ENCODE results near the gene PTGDR2.
A peak's percentile ranks its signal among the peaks of the same experiment; 100 is the strongest.

PTGDR2 gene

DNA sequence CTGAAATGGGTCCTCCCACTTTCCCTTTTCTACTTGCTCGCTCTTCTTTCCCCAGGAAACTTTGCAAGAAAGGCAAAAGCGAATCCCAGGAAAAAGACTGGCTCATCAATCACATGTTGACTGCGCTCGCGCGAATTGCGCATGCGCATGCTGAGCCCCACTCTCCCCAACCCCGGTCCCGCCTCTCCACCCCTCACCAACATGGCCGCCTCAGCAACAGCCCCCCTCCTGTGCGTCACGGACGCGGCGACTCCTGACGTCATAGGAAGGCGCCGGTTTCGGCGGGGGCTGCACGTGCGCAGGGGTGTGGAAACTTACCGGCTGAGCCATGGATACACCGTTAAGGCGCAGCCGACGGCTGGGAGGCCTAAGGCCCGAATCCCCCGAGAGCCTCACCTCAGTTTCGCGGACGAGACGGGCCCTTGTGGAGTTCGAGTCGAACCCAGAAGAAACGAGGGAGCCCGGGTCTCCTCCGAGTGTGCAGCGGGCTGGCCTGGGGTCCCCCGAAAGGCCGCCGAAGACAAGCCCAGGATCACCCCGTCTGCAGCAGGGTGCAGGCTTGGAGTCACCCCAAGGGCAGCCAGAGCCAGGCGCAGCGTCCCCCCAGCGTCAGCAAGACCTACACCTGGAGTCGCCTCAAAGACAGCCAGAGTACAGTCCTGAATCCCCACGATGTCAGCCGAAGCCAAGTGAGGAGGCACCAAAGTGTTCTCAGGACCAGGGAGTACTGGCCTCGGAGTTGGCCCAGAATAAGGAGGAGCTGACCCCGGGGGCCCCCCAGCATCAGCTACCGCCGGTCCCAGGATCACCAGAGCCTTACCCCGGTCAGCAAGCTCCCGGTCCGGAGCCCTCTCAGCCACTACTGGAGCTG, 13.7 kb downstream of the PTGDR2 start, which contains the start of gene CCDC86:
Gene CCDC86 (plus strand): TSS at position 317 of the 871 bp plus-strand sequence. CDS start 12 bp downstream, at position 329.
- Histone ChIP-seq H3K79me2 (ENCODE audit: low read length) (peaks cover 60% of the 10 kb centered on the region), H3K9me3 (ENCODE audit: insufficient read depth, low read length) (no peaks in the 10 kb centered on the region), H3K27ac (ENCODE audit: low read length) (peak within 1 kb of the TSS; percentile 43), H3K4me3 (ENCODE audit: low read length) (peak within 1 kb of the TSS; percentile 84), H3K4me1 (ENCODE audit: low read length) (peaks cover 54% of the 10 kb centered on the region), H3K36me3 (replicated peaks; ENCODE audit: low read depth, low read length) (peaks cover 28% of the 10 kb centered on the region), H2AFZ (ENCODE audit: low read depth, low read length) (peak within 1 kb of the TSS; percentile 64), H3K4me2 (ENCODE audit: low read length) (peak within 1 kb of the TSS; percentile 92), H3K9ac (ENCODE audit: low read length) (peak within 1 kb of the TSS; percentile 85), H4K20me1 (ENCODE audit: insufficient read depth, low read length) (peaks cover 15% of the 10 kb centered on the region), H3K27me3 (ENCODE audit: low read depth, low read length) (no peaks in the 10 kb centered on the region)
- TF ChIP-seq, protein P1, sequence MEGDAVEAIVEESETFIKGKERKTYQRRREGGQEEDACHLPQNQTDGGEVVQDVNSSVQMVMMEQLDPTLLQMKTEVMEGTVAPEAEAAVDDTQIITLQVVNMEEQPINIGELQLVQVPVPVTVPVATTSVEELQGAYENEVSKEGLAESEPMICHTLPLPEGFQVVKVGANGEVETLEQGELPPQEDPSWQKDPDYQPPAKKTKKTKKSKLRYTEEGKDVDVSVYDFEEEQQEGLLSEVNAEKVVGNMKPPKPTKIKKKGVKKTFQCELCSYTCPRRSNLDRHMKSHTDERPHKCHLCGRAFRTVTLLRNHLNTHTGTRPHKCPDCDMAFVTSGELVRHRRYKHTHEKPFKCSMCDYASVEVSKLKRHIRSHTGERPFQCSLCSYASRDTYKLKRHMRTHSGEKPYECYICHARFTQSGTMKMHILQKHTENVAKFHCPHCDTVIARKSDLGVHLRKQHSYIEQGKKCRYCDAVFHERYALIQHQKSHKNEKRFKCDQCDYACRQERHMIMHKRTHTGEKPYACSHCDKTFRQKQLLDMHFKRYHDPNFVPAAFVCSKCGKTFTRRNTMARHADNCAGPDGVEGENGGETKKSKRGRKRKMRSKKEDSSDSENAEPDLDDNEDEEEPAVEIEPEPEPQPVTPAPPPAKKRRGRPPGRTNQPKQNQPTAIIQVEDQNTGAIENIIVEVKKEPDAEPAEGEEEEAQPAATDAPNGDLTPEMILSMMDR (IDR thresholded peaks at IDR 0.05; ENCODE audit: low read depth, low read length), result no peak
- no peak for TF ChIP-seq EZH2phosphoT487 (IDR thresholded peaks at IDR 0.05; ENCODE audit: low read depth)

GRCh38 chr11:60840470-60841430, 15.0 kb downstream of the PTGDR2 start:
- H3K4me2 ChIP-seq (ENCODE audit: low read length), result peak overlapping the region; percentile 81
- no peak overlapping the region for H2AFZ ChIP-seq (ENCODE audit: low read depth, low read length)
- H3K9ac ChIP-seq (ENCODE audit: low read length), result no peak overlapping the region

DNA sequence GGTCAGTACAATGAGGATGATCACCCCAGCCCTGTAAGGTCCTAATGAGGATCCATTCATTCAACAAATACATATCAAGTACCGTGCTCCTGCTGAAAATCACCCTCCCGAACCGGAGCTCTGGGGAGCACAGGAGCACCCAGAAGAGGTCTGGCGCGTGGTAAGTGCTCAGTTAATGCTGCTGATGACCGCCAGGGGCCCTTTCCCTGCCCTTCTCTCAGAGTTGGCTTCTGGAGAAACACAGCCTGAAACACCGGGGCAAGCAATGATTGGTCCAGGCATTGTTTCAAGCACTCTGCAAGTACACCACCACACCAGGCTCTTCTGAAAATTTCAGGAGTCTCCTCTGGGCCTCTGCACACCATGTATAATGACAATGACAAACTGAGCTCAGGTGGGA, 17.6 kb downstream of the PTGDR2 start:
- H3K4me1 ChIP-seq (ENCODE audit: low read length), result peaks cover 73% of the 10 kb centered on the region
- H3K27ac ChIP-seq (ENCODE audit: low read length), result no peak overlapping the region
- H4K20me1 ChIP-seq (ENCODE audit: insufficient read depth, low read length), result no peaks in the 10 kb centered on the region
- H3K36me3 ChIP-seq (replicated peaks; ENCODE audit: low read depth, low read length), result no peaks in the 10 kb centered on the region
- no peaks in the 10 kb centered on the region for H3K9me3 ChIP-seq (ENCODE audit: insufficient read depth, low read length)
- H2AFZ ChIP-seq (ENCODE audit: low read depth, low read length), result no peak overlapping the region
- no peak overlapping the region for H3K4me2 ChIP-seq (ENCODE audit: low read length)
- H3K79me2 ChIP-seq (ENCODE audit: low read length), result peaks cover 21% of the 10 kb centered on the region
- H3K4me3 ChIP-seq (ENCODE audit: low read length), result no peak overlapping the region
- no peaks in the 10 kb centered on the region for H3K27me3 ChIP-seq (ENCODE audit: low read depth, low read length)
- TF ChIP-seq, protein P1 (IDR thresholded peaks at IDR 0.05; ENCODE audit: low read depth, low read length), result no peak
- TF ChIP-seq EZH2phosphoT487 (IDR thresholded peaks at IDR 0.05; ENCODE audit: low read depth), result no peak
- H3K9ac ChIP-seq (ENCODE audit: low read length), result no peak overlapping the region

More at GRCh38 chr11:60840470-60841430, 15.0 kb downstream of the PTGDR2 start:
- Histone ChIP-seq H3K4me1 (ENCODE audit: low read length) (peaks cover 66% of the 10 kb centered on the region), H3K36me3 (replicated peaks; ENCODE audit: low read depth, low read length) (peaks cover 23% of the 10 kb centered on the region), H4K20me1 (ENCODE audit: insufficient read depth, low read length) (peaks cover 15% of the 10 kb centered on the region), H3K79me2 (ENCODE audit: low read length) (peaks cover 47% of the 10 kb centered on the region), H3K9me3 (ENCODE audit: insufficient read depth, low read length) (no peaks in the 10 kb centered on the region), H3K4me3 (ENCODE audit: low read length) (peak overlapping the region; percentile 84), H3K27me3 (ENCODE audit: low read depth, low read length) (no peaks in the 10 kb centered on the region), H3K27ac (ENCODE audit: low read length) (no peak overlapping the region)
- no peak for TF ChIP-seq EZH2phosphoT487 (IDR thresholded peaks at IDR 0.05; ENCODE audit: low read depth)
- TF ChIP-seq, protein P1 (IDR thresholded peaks at IDR 0.05; ENCODE audit: low read depth, low read length), result no peak

Data from OCI-LY3 (cell line).